Measurements from ENCODE around the gene TMEM238. TPM values are rescaled to one million over a fixed set of nuclear protein-coding genes. Genes with fewer than 3 reads are reported as not detected.

The TMEM238 gene
- total and polyA plus RNA-seq, 8 donors = 0.75 to 504 (median 5.4) TPM; not detected in 3

DNA sequence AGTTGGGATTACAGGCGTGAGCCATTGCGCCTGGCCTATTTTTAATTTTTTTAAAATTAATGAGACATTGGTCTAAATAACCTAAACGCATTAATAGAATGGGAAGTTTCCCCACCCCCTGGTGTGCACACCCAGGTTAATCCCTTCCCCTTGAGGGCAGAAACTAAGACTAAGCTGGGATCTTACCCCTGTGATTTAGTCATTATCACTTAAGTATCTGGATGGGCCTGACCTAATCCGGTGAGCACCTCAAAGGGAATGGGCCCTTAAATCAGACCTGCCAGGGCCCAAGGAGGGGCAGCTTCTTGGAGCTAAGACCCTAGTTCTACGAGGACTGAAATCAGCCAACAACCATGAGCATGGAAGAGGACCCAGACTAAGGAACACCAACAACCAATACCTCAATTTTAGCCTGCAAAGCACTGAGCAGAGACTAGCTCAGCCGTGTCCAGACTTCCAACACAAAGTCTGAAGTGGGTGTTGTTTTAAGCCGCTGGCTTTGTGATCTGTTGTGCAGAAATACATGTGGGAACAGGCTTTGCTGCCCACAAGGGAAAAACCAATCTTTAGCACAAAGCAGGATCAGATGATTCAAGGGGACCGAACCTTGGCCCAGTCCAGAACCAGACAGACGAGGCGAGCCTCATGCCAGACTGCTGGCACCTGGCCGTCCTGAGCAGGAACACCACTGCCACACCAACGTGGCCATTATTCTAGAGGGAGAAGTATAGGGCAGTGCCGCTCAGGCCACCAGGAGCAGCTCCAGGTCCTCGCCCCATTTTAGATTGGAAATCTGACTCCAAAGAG is 16.4 kb upstream of the TMEM238 start:
- no peaks in the 10 kb centered on the region for H3K9me3 ChIP-seq
- peaks cover 30 to 56% (median 52%) of the 10 kb centered on the region in 4 donors for H3K36me3 ChIP-seq
- H3K27me3 ChIP-seq = no peaks in the 10 kb centered on the region
- H3K4me1 ChIP-seq = peaks cover 0 to 4% (median 2%) of the 10 kb centered on the region in 4 donors
- no peak overlapping the region for H3K27ac ChIP-seq
- TF ChIP-seq POLR2A (IDR thresholded peaks at IDR 0.05) = no peak
- TF ChIP-seq EP300 (IDR thresholded peaks at IDR 0.05) = no peak
- TF ChIP-seq POLR2AphosphoS5 (IDR thresholded peaks at IDR 0.05) = no peak
- TF ChIP-seq, protein P1, sequence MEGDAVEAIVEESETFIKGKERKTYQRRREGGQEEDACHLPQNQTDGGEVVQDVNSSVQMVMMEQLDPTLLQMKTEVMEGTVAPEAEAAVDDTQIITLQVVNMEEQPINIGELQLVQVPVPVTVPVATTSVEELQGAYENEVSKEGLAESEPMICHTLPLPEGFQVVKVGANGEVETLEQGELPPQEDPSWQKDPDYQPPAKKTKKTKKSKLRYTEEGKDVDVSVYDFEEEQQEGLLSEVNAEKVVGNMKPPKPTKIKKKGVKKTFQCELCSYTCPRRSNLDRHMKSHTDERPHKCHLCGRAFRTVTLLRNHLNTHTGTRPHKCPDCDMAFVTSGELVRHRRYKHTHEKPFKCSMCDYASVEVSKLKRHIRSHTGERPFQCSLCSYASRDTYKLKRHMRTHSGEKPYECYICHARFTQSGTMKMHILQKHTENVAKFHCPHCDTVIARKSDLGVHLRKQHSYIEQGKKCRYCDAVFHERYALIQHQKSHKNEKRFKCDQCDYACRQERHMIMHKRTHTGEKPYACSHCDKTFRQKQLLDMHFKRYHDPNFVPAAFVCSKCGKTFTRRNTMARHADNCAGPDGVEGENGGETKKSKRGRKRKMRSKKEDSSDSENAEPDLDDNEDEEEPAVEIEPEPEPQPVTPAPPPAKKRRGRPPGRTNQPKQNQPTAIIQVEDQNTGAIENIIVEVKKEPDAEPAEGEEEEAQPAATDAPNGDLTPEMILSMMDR (IDR thresholded peaks at IDR 0.05) = no peak
- no peak for DNase-seq
- 76 to 87% (median 82%) methylated on average over 14 of the region's 14 CpGs for WGBS, 5 donors
- H3K4me3 ChIP-seq = no peak overlapping the region
- intact Hi-C loops (cut with DNase I; ENCODE audit: low total_unique reads) = no loop called here

DNA sequence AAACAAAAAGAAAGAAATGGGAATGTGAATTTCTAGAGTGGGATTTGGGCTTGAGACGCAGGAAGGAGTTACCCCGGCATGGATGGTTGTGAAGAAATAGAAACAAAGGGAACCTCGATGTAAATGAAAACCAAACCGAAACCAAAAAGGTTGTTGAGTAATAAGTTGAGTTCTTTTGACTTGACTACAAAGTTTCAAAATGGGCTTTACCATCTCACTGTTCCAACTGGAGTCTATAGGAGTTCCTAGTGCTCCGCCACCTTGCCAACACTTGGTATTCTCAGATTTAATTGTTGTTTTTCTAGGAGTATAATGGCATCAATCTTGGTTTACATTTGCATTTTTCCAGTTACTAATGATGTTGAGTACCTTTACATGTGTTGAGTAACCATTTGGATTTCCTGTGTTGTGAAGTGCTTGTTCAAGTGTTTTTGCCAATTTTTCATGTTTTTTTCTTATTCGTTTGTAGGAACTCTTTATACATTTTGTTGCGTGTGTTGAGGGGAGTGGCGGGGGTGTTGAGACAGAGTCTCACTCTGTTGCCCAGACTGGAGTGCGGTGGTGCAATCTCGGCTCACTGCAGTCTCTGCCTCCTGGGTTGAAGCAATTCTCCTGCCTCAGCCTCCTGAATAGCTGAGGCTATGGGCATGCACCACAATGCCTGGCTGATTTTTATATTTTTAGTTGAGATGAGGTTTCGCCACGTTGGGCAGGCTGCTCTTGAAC is 14.3 kb upstream of the TMEM238 start:
- H3K4me1 ChIP-seq = no peaks in the 10 kb centered on the region
- DNase-seq = no peak
- H3K4me3 ChIP-seq = no peak overlapping the region
- H3K9me3 ChIP-seq = no peaks in the 10 kb centered on the region
- H3K36me3 ChIP-seq = peaks cover 18 to 36% (median 32%) of the 10 kb centered on the region in 4 donors
- 76 to 87% (median 83%) methylated on average over 12 of the region's 12 CpGs for WGBS, 5 donors
- TF ChIP-seq EP300 (IDR thresholded peaks at IDR 0.05) (no peak), POLR2AphosphoS5 (IDR thresholded peaks at IDR 0.05) (no peak), POLR2A (IDR thresholded peaks at IDR 0.05) (no peak)
- TF ChIP-seq, protein P1 (IDR thresholded peaks at IDR 0.05) = no peak
- peak overlapping the region in 1 of 5 donors; percentile 29 for H3K27ac ChIP-seq
- H3K27me3 ChIP-seq = no peaks in the 10 kb centered on the region
- intact Hi-C loops (cut with DNase I; ENCODE audit: low total_unique reads) = no loop called here

DNA sequence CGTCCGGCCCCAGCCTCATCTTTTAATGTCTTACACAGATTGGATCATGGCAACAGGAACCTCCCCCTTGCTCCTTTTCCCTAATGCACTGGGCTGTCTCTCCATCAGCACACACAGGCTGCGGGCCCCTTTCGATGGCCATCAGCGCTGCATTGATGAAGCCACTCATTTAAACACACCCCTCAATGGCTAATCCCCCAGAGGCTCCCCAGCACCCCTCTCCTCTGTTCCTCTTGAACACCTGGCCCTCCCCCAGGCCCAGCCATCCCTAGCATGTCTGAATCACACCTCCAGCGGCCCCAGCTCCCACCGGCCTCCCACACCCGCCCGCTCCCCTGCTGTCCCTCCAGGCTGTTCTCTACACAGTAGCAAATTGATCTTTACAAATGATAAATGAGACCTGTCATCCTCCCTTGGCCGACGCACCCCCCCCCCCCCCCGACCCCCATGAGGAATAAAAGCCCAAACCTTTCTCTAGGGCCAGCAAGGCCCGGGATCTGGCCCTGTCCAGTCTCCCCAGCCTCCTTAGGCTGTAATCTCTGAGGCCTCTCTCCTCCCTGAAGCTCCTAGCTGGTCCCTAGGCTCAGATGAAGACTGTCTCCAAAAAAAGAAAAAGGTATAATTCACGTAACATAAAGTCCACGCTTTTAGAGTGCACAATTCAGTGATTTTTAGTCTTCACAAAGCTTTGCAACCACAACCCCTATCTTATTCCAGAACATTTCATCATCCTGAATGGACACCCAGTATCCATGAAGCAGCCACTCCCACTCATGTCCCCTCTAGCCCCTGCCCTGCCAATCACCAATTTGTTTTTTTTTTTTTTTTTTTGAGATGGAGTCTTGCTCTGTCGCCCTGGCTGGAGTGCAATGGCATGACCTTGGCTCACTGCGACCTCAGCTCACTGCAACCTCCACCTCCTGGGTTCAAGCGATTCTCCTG is 9.0 kb upstream of the TMEM238 start:
- TF ChIP-seq POLR2AphosphoS5 (IDR thresholded peaks at IDR 0.05) = no peak
- no peak for TF ChIP-seq POLR2A (IDR thresholded peaks at IDR 0.05)
- no peak for TF ChIP-seq EP300 (IDR thresholded peaks at IDR 0.05)
- TF ChIP-seq, protein P1 (IDR thresholded peaks at IDR 0.05) = no peak
- 67 to 79% (median 72%) methylated on average over 17 to 18 of the region's 18 CpGs for WGBS, 5 donors

More for the DNA sequence above, 9.0 kb upstream of the TMEM238 start:
- intact Hi-C loops (cut with DNase I; ENCODE audit: low total_unique reads) = no loop called here
- peaks cover 12 to 42% (median 37%) of the 10 kb centered on the region in 4 donors for H3K36me3 ChIP-seq
- H3K9me3 ChIP-seq = no peaks in the 10 kb centered on the region
- no peak overlapping the region for H3K4me3 ChIP-seq
- DNase-seq = no peak
- H3K27me3 ChIP-seq = no peaks in the 10 kb centered on the region
- peaks cover 9 to 45% (median 30%) of the 10 kb centered on the region in 4 donors for H3K4me1 ChIP-seq
- no peak overlapping the region for H3K27ac ChIP-seq
